Naive thymus-derived CD8-positive, alpha-beta T cell (primary cell): Measurements from ENCODE around the gene NAIF1. TPM values are rescaled to one million over a fixed set of nuclear protein-coding genes. Genes with fewer than 3 reads are reported as not detected.

Experiments
- ATAC-seq, 2 donors: fragments of 150-1000 bp; cut with Tn5 transposase in 1 of 2; sonication (Bioruptor Pico), chemical (Tn5 transposase) in 1 of 2; 1 replicate in 1 of 2; 2 replicates in 1 of 2; pipeline ENCODE4 v1.10.0; 2021; ENCODE audit warnings: mild to moderate bottlenecking in 2 of 2, moderate library complexity in 2 of 2
- POLR2A ChIA-PET: fragments of 350-600 bp; sonication (Branson Sonifier 250); formaldehyde crosslinking; loops from one replicate; lab custom pipeline; 2021; ENCODE audit warnings: antibody characterized with exemption; lab: Charles Lee
- DNase-seq, 10 donors: peaks; one replicate each; pipeline versions ENCODE4 v3.0.0 to v3.0.0-alpha.2; 2020 to 2022
- H3K27ac Mint-ChIP-seq, 10 donors: one replicate each; pipeline ENCODE4 v1.8.0; 2020 to 2022; ENCODE audit warnings: mild to moderate bottlenecking in 10 of 10, mixed read lengths in 10 of 10, moderate library complexity in 4 of 10, inconsistent platforms in 1 of 10
- H3K27me3 Mint-ChIP-seq, 5 donors: one replicate each; pipeline ENCODE4 v1.8.0; 2021 to 2022; ENCODE audit warnings: mixed read lengths in 5 of 5
- H3K36me3 Mint-ChIP-seq, 3 donors: one replicate each; pipeline ENCODE4 v1.8.0; 2020 to 2022; ENCODE audit warnings: mixed read lengths in 3 of 3, mild to moderate bottlenecking in 2 of 3, inconsistent platforms in 1 of 3
- H3K4me1 Mint-ChIP-seq, 4 donors: one replicate each; pipeline ENCODE4 v1.8.0; 2021 to 2022; ENCODE audit warnings: mixed read lengths in 4 of 4
- H3K4me3 Mint-ChIP-seq, 10 donors: one replicate each; pipeline ENCODE4 v1.8.0; 2020 to 2022; ENCODE audit warnings: mild to moderate bottlenecking in 10 of 10, mixed read lengths in 10 of 10, moderate library complexity in 6 of 10, inconsistent platforms in 1 of 10
- H3K9me3 Mint-ChIP-seq, 9 donors: one replicate each; pipeline ENCODE4 v1.8.0; 2020 to 2022; ENCODE audit warnings: mixed read lengths in 9 of 9, mild to moderate bottlenecking in 3 of 9, inconsistent platforms in 1 of 9, moderate library complexity in 1 of 9
- polyA plus RNA-seq, 3 donors: library from polyadenylated mRNA; unstranded; fragments of 300-500 nt; fragmentation: Illumina TruSeq; gene quantifications; one replicate each; pipeline ENCODE4 v1.2.3, GENCODE V29; 2021
- total RNA-seq, 8 experiments: library from RNA in 2 of 8; stranded (reverse) in 2 of 8; gene quantifications; one replicate each; pipeline ENCODE4 v1.2.3 and lab custom pipeline; 2021 to 2026

Gene NAIF1
- total and polyA plus RNA-seq, 5 experiments from 2014 or later: 10.1 to 18.3 (median 13.3) TPM

DNA sequence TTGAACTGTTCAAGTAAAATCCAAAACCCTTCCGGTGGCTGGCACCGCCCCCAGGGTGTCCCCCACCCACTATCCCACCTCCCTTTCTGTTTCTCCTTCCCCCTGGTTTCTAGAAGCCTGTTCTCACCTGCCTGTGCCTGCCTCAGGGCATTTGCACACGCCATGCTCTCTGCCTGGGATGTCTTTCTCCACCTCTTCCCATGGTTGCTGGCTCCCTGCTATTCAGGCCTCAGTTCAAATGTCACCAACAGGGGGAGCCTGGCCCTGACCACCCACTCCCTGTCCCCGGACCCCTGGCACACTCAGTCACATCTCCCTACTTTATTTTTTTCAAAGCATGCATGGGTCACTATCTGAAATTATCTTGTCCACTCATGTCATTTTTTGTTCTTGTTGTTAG, 46.4 kb downstream of the NAIF1 start:
- POLR2A ChIA-PET: interaction anchor here (3.5 to 27.8 kb wide), 4 partner anchors 7 to 70 kb away, joined by 13 to 1266 read pairs (median 556); partner anchors contain the start of genes DPM2 and EEIG1
- no peaks in the 10 kb centered on the region for H3K36me3 Mint-ChIP-seq
- H3K4me3 Mint-ChIP-seq: peak overlapping the region in 2 of 10 donors; percentile 54 to 69
- H3K27me3 Mint-ChIP-seq: no peaks in the 10 kb centered on the region
- no peak for ATAC-seq
- peak overlapping the region; percentile 62 to 100 (median 98) for H3K27ac Mint-ChIP-seq
- peaks cover 38 to 73% (median 67%) of the 10 kb centered on the region in 4 donors for H3K4me1 Mint-ChIP-seq
- no peaks in the 10 kb centered on the region for H3K9me3 Mint-ChIP-seq
- DNase-seq: no peak

DNA sequence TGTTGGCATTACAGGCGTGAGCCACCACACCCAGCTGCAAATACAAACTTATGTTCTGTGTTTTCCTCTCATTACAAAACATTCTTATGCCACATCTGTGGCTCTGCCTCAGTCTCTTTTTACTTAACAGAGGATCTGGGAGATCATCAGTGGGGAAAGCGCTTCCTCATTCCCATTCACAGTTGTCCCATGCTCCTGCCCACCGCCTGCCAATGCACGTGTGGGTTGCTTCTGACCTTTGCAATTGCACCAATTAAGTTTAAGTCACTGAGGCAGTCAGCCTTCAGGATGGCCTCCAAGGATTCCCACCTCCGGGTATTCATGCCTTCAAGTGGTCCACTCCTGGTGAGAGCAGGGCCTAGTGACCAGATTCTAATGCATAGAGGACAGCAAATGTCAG, 51.4 kb downstream of the NAIF1 start:
- Mint-ChIP-seq H3K9me3 (no peaks in the 10 kb centered on the region), H3K27ac (peak overlapping the region in 5 of 10 donors; percentile 20 to 60 (median 53)), H3K27me3 (no peaks in the 10 kb centered on the region), H3K4me1 (peaks cover 18 to 53% (median 36%) of the 10 kb centered on the region in 4 donors), H3K4me3 (no peak overlapping the region), H3K36me3 (no peaks in the 10 kb centered on the region)
- ATAC-seq (no peak), DNase-seq (no peak)
- POLR2A ChIA-PET: interaction anchor here (0.6 to 27.8 kb wide), 5 partner anchors 9 to 145 kb away, joined by 3 to 1266 read pairs (median 34); partner anchors contain the start of gene EEIG1

Other genes with a start within 250 kb of the NAIF1 start
- 10 to 100 TPM in 1 of 2 experiments, 1 to 10 TPM in 1; 9.4 to 10.2 TPM for gene ENG, start 212.7 kb downstream of the NAIF1 start, total RNA-seq
- 1 to 10 TPM; 2.1 to 5.4 (median 4.4) TPM for gene ENG, start 212.7 kb downstream of the NAIF1 start, polyA plus RNA-seq
- 10 to 100 TPM; 52.2 to 57.1 TPM for gene AK1, start 189.6 kb downstream of the NAIF1 start, total RNA-seq
- gene AK1, start 189.6 kb downstream of the NAIF1 start, polyA plus RNA-seq: under 1 TPM in 2 of 3 donors, not detected in 1; 0.07 to 0.22 TPM
- gene ST6GALNAC6, start 167.7 kb downstream of the NAIF1 start, total RNA-seq: 100 to 1,000 TPM; 102 to 110 TPM
- gene ST6GALNAC6, start 167.7 kb downstream of the NAIF1 start, polyA plus RNA-seq: 10 to 100 TPM; 29.8 to 42.8 (median 30.3) TPM
- gene ST6GALNAC4, start 150.3 kb downstream of the NAIF1 start, total RNA-seq: 10 to 100 TPM; 47.0 to 47.5 TPM
- gene ST6GALNAC4, start 150.3 kb downstream of the NAIF1 start, polyA plus RNA-seq: 10 to 100 TPM; 19.8 to 34.4 (median 22.1) TPM
- gene PIP5KL1, start 136.5 kb downstream of the NAIF1 start, total RNA-seq: 1 to 10 TPM; 1.8 to 2.0 TPM
- under 1 TPM in 2 of 3 donors, not detected in 1; 0.28 to 0.46 TPM for gene PIP5KL1, start 136.5 kb downstream of the NAIF1 start, polyA plus RNA-seq
- gene DPM2, start 129.5 kb downstream of the NAIF1 start, total RNA-seq: 10 to 100 TPM; 71.1 to 74.6 TPM
- 10 to 100 TPM; 28.5 to 34.7 (median 34.2) TPM for gene DPM2, start 129.5 kb downstream of the NAIF1 start, polyA plus RNA-seq
- gene EEIG1, start 86.3 kb downstream of the NAIF1 start, total RNA-seq: 100 to 1,000 TPM; 564 to 631 TPM
- 100 to 1,000 TPM; 134 to 318 (median 149) TPM for gene EEIG1, start 86.3 kb downstream of the NAIF1 start, polyA plus RNA-seq
- gene SLC25A25, start 912 bp upstream of the NAIF1 start, total RNA-seq: 10 to 100 TPM; 18.6 to 18.9 TPM
- 10 to 100 TPM; 12.1 to 17.8 (median 13.8) TPM for gene SLC25A25, start 912 bp upstream of the NAIF1 start, polyA plus RNA-seq
- gene PTGES2, start 60.4 kb upstream of the NAIF1 start, total RNA-seq: 10 to 100 TPM; 69.2 to 75.6 TPM
- 10 to 100 TPM; 28.9 to 49.8 (median 33.3) TPM for gene PTGES2, start 60.4 kb upstream of the NAIF1 start, polyA plus RNA-seq
- gene LCN2, start 82.1 kb upstream of the NAIF1 start, total RNA-seq: not detected
- not detected for gene LCN2, start 82.1 kb upstream of the NAIF1 start, polyA plus RNA-seq
- gene BBLN, start 92.9 kb upstream of the NAIF1 start, total RNA-seq: 10 to 100 TPM; 47.7 to 48.2 TPM
- 100 to 1,000 TPM; 116 to 122 (median 121) TPM for gene BBLN, start 92.9 kb upstream of the NAIF1 start, polyA plus RNA-seq
- 100 to 1,000 TPM; 134 to 141 TPM for gene CIZ1, start 124.3 kb upstream of the NAIF1 start, total RNA-seq
- 10 to 100 TPM in 2 of 3 donors, 1 to 10 TPM in 1; 7.4 to 39.2 (median 13.2) TPM for gene CIZ1, start 124.3 kb upstream of the NAIF1 start, polyA plus RNA-seq
- 1 to 10 TPM; 1.1 to 1.5 TPM for gene DNM1, start 136.1 kb upstream of the NAIF1 start, total RNA-seq
- gene DNM1, start 136.1 kb upstream of the NAIF1 start, polyA plus RNA-seq: under 1 TPM in 2 of 3 donors, not detected in 1; 0.08 to 0.28 TPM
- gene GOLGA2, start 208.7 kb upstream of the NAIF1 start, total RNA-seq: 10 to 100 TPM; 57.4 to 64.7 TPM
- gene GOLGA2, start 208.7 kb upstream of the NAIF1 start, polyA plus RNA-seq: 1 to 10 TPM; 4.7 to 7.4 (median 6.2) TPM
- 10 to 100 TPM; 11.7 to 12.1 TPM for gene SWI5, start 209.0 kb upstream of the NAIF1 start, total RNA-seq
- gene SWI5, start 209.0 kb upstream of the NAIF1 start, polyA plus RNA-seq: 10 to 100 TPM; 33.5 to 46.8 (median 34.3) TPM